Left renal pelvis (tissue), 4 donors: ENCODE results near the gene PRR33. TPM values are rescaled to one million over a fixed set of nuclear protein-coding genes. Genes with fewer than 3 reads are reported as not detected.
"Not testable (repeated sequence)": the region's sequence is repeated elsewhere in the genome, so short reads cannot be mapped to it uniquely, and the experiment has no call there.

ENCODE experiments used
- DNase-seq, 4 donors: peaks; one replicate each; pipeline ENCODE4 v3.0.0-alpha.2; 2013; ENCODE audit warnings: low read depth in 4 of 4, low spot score in 3 of 4
- polyA plus RNA-seq, 4 donors: library from polyadenylated mRNA; unstranded; fragments of 120-200 nt; gene quantifications; one replicate each; pipeline ENCODE4 v1.2.1, GENCODE V29; 2013; ENCODE audit not compliant: insufficient read length in 4 of 4

Gene PRR33
- polyA plus RNA-seq, 4 donors, result 0.04 to 0.26 (median 0.17) TPM

GRCh38 chr11:1878137-1879031, 13.3 kb downstream of the PRR33 start:
- DNase-seq, result no peak

GRCh38 chr11:1877211-1878136, 14.2 kb downstream of the PRR33 start:
- no peak for DNase-seq

GRCh38 chr11:1876361-1877063, 15.2 kb downstream of the PRR33 start:
- DNase-seq, result no peak

GRCh38 chr11:1875851-1876301, 15.8 kb downstream of the PRR33 start:
- not testable (repeated sequence) for DNase-seq

DNA sequence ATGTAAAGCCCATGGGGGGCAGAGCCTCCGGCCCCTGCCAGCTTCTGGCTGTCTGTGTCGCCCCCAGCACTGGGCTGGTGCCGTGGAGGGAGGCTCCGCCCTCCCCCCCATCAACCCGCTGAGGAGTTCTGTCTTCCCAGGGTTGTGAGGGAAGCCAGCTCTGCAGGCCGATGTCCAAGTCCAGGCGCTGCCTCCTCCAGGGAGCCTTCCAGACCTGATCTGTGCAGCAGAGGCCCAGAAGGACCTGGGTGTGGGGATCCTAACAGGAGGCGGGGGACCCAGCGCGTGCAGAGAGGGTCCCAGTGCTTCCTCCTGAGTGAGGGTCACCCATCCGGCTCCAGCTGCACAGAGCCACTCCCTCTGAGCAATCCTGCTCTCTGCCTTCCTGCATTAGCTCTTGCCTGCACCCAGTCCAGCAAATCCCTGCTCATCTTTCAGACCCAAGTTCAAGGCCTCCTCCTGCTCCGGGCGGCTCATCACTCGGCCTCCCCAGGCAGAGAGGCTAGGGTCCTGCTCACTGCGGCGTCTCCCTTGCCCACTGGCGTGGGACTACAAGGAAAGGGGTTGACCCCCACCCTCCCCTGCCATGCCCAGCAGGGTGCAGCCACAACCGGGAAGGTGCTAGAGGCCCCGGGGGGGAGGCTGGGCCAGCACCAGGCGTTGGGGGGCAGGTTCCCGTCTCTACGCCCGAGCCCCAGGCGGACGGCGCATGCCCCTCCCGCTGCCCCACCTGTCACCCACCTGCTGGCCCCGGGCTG, 16.4 kb downstream of the PRR33 start:
- DNase-seq, result no peak

GRCh38 chr11:1874441-1875092, 17.1 kb downstream of the PRR33 start:
- not testable (repeated sequence) for DNase-seq

DNA sequence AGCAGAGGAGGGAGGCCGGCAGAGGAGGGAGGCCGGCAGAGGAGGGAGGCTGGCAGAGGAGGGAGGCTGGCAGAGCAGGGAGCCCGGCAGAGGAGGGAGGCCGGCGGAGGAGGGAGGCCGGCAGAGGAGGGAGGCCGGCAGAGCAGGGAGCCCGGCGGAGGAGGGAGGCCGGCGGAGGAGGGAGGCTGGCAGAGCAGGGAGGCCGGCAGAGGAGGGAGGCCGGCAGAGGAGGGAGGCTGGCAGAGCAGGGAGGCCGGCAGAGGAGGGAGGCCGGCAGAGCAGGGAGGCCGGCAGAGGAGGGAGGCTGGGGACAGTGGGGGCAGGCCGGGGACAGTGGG, 17.9 kb downstream of the PRR33 start:
- not testable (repeated sequence) for DNase-seq

DNA sequence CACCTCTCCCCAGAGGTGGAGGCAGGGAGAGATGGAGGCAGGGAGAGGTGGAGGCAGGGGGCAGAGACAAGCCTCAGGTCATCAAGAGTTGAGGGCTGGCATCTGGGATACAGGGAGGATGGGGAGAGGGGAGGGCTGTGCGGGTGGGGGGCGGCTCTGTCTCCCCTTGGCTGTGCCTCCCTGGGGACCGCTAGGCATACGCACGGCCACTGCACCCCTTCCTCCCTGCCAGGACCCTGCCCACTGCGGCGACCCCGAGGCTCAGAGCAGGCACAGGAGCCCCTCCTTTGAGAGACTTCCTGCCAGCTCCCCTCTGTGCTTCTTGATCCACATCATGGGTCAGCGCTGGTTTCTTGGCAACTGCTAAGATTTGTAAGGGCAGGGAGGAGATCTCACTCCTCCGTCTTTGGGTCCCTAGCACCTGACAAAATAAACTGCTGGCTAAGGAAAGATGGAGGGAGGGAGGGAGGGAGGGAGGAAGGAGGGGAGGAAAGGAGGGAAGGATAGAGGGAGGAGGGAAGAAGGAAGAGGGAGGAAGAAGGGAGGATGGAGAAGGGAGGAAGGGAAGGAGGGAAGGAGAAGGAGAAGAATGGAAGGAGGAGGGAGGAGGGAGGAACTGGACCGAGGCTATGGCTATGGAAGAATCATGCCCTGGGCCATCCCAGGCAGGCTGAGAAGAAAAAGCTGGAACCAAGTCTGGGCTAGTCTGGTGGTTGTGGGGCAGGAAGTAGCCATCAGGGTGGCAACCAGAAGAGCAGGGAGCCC, 18.5 kb downstream of the PRR33 start:
- DNase-seq, result peak in 3 of 4 donors; percentile 68 to 88 (median 74)

DNA sequence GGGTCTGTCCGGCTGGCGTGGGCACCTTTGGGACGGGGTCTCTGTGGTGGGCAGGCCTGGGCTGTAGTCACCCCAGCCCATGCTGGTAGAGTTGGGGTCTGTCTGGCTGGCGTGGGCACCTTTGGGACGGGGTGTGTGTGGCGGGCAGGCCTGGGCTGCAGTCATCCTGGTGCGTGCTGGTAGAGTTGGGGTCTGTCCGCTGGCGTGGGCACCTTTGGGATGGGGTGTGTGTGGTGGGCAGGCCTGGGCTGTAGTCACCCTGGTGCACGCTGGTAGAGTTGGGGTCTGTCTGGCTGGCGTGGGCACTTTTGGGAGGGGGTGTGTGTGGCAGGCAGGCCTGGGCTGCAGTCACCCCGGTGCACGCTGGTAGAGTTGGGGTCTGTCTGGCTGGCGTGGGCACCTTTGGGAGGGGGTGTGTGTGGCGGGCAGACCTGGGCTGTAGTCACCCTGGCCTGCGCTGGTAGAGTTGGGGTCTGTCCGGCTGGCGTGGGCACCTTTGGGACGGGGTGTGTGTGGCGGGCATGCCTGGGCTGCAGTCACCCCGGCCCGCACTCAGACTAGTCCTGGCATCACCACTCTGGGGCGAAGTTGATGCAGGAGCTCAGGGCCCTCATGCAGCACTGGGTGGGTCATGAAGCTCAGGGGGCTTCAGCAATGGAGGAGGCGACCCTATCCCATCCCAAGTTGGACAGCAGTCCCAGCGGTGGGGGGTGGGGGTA, 19.3 kb downstream of the PRR33 start:
- DNase-seq, result no peak

DNA sequence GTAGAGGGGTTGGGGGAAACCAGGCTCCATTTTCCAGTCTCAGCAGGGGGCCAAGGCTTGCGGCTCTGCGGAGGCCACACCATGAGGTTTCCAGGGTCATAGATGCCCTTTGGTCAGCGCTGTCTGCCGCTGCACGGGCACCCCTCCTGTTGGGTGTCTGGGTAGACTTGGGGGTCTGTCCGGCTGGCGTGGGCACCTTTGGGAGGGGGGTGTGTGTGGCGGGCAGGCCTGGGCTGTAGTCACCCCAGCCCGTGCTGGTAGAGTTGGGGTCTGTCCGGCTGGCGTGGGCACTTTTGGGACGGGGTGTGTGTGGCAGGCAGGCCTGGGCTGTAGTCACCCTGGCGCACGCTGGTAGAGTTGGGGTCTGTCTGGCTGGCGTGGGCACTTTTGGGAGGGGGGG, 20.2 kb downstream of the PRR33 start:
- DNase-seq, result no peak

GRCh38 chr11:1870721-1871466, 20.8 kb downstream of the PRR33 start:
- DNase-seq, result no peak

GRCh38 chr11:1870326-1870696, 21.4 kb downstream of the PRR33 start:
- no peak for DNase-seq

DNA sequence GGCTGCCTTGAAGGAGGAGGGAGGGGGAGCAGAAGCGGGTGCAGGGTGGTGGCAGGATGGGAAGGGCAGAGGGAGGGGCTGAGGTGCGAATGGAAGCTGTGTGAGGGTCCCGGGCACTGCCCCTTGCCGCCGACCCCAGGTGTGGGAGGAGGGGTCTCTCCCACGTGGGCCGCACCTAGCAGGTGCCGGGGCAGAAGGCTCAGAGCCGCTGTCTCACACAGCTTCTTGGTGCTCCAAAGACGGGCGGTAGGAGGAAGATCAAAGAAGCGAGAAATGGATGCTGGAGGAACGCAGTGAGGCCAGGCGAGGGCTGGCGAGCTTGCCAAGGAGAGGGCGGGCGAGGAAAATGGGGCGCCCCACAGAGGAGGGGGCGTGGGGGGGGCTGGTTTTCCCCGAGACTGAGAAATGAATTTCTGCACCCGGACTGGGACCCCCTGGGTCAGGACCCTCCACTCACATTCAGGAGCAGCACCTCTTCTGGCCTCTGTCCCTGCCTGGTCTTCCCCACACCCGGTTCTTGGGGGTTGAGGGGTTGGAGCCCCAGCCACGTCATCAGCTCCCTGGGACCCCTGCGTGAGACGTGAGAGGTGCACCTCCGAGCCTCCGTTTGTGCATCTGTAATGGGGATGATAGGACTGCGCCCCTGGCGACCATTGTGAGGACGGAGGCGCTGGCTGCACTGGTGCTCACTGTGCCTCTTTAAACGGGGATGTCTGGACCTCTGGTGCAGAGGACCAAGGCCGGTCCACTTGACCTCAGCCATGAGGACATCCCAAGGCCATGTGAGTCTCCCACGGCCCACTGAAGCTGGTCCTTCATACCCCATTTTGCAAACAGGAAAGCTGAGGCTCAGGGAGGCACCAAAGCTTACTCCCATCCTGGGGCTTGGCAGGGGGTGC, 22.0 kb downstream of the PRR33 start:
- DNase-seq, result no peak

- DNase-seq, result no peak
Measured at GRCh38 chr11:1868636-1869291, 22.9 kb downstream of the PRR33 start.

DNA sequence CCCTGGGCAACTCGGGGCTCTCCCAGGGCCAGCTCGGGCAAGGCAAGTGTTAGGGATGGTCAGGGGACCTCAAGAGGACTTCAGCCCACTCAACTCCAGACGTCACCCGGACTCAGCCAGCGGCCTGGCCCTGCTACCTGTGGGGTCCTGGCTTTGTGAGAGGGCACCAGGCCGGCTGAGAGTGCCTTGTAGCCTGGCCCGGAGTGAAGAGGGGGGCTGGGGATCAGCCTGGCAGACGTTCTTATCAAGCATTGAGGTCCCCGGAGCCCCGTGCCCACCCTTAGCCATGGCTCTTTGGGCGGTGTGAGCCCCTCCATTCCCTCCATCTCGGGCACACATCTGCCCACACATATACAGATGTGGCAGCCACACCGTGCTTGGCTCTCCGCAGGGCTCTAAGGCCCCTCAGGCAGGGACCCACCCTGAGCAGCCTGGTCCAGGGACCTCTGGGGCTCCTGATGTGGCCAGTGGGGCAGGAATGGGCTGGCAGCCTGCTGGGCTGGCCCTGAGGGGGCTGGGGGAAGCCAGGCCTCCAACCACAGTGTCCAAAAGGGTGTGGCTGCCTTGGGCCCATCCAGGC, 23.5 kb downstream of the PRR33 start:
- no peak for DNase-seq

DNA sequence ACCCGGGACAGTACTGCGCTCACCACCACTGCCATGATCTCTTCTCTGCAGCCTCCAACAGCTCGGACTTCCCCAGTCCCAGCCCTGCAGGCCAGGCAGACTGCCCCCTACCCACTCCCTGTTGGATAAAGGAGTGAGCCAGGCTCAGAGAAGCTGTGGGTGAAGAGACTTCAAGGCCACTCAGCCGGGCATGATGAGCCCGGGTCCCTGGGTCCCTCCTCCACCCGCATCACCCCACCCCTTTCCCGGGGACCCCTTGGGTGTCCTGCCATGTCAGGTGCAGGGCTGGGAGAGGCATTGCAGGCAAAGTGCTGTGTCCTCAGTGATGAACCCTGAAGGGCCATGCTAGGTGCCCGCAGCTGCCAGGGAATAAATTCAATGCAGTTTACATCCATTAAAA, 24.3 kb downstream of the PRR33 start:
- DNase-seq, result no peak
